ENCODE results near the gene AARS2.

AARS2 gene

DNA sequence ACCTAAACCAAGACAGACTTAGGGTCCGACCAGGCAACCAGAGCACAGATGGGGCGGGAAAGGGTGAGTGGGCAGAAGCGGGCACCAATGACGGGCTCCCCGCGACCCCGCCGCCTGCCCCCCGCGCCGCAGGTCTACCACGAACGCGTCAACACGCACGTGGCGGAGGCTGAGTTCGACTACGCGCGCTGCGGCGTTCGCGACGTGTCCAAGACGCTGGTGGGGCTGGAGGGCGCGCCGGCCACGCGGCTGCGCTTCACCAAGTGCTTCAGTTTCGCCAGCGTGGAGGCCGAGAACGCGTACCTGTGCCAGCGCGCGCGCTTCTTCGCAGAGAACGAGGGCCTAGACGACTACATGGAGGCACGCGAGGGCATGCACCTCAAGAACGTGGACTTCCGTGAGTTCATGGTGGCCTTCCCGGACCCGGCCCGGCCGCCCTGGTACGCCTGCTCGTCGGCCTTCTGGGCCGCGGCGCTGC lies 37.8 kb downstream of the AARS2 start:
- Histone ChIP-seq H3K4me3 (replicated peaks; ENCODE audit: insufficient read depth, low read length) (no peak overlapping the region), H3K27ac (replicated peaks) (no peak overlapping the region), H3K27me3 (ENCODE audit: insufficient read depth, poor library complexity, severe bottlenecking) (peaks cover 66% of the 10 kb centered on the region)
- TF ChIP-seq GABPA (IDR thresholded peaks at IDR 0.05; ENCODE audit: low read depth): no peak
- TF ChIP-seq SPI1 (IDR thresholded peaks at IDR 0.05; ENCODE audit: borderline replicate concordance, low read depth): no peak
- no peak for TF ChIP-seq CTCF (IDR thresholded peaks at IDR 0.05; ENCODE audit: insufficient read depth, low read length)
- TF ChIP-seq POLR2AphosphoS5 (IDR thresholded peaks at IDR 0.05; ENCODE audit: low read depth): no peak
- no peak for TF ChIP-seq REST (IDR thresholded peaks at IDR 0.05; ENCODE audit: insufficient replicate concordance, low read depth)
- DNase-seq (ENCODE audit: low read depth in 1 of 2, low spot score in 1 of 2): no peak

GRCh38 chr6:44273617-44274016 lies 39.5 kb downstream of the AARS2 start:
- TF ChIP-seq REST (IDR thresholded peaks at IDR 0.05; ENCODE audit: insufficient replicate concordance, low read depth) (no peak), GABPA (IDR thresholded peaks at IDR 0.05; ENCODE audit: low read depth) (no peak), SPI1 (IDR thresholded peaks at IDR 0.05; ENCODE audit: borderline replicate concordance, low read depth) (no peak), POLR2AphosphoS5 (IDR thresholded peaks at IDR 0.05; ENCODE audit: low read depth) (no peak), CTCF (IDR thresholded peaks at IDR 0.05; ENCODE audit: insufficient read depth, low read length) (no peak)
- H3K4me3 ChIP-seq (replicated peaks; ENCODE audit: insufficient read depth, low read length): no peak overlapping the region
- H3K27me3 ChIP-seq (ENCODE audit: insufficient read depth, poor library complexity, severe bottlenecking): peaks cover 69% of the 10 kb centered on the region
- no peak for DNase-seq (ENCODE audit: low read depth in 1 of 2, low spot score in 1 of 2)
- H3K27ac ChIP-seq (replicated peaks): no peak overlapping the region

DNA sequence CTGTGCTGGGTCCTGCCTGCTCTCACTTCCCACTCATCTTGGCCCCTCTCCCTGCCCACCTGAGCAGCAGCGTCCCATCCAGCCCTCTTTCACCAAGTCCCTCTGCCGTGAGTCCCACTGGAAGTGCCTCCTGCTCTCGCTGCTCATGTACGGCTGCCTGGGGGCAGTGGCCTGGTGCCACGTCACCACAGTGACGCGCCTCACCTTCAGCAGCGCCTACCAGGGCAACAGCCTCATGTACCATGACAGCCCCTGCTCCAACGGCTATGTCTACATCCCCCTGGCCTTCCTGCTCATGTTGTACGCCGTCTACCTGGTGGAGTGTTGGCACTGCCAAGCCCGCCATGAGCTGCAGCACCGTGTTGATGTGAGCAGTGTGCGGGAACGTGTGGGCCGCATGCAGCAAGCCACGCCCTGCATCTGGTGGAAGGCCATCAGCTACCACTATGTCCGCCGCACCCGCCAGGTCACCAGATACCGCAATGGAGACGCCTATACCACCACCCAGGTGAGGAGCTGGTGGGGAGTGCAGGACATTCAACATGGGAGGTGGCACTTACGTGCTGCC lies 40.1 kb downstream of the AARS2 start:
- TF ChIP-seq GABPA (IDR thresholded peaks at IDR 0.05; ENCODE audit: low read depth) (no peak), REST (IDR thresholded peaks at IDR 0.05; ENCODE audit: insufficient replicate concordance, low read depth) (no peak), SPI1 (IDR thresholded peaks at IDR 0.05; ENCODE audit: borderline replicate concordance, low read depth) (no peak), POLR2AphosphoS5 (IDR thresholded peaks at IDR 0.05; ENCODE audit: low read depth) (no peak), CTCF (IDR thresholded peaks at IDR 0.05; ENCODE audit: insufficient read depth, low read length) (no peak)

More for the DNA sequence above, 40.1 kb downstream of the AARS2 start:
- no peak for DNase-seq (ENCODE audit: low read depth in 1 of 2, low spot score in 1 of 2)
- no peak overlapping the region for H3K27ac ChIP-seq (replicated peaks)
- peaks cover 65% of the 10 kb centered on the region for H3K27me3 ChIP-seq (ENCODE audit: insufficient read depth, poor library complexity, severe bottlenecking)
- no peak overlapping the region for H3K4me3 ChIP-seq (replicated peaks; ENCODE audit: insufficient read depth, low read length)

Data from HL-60 (cell line).